NT2/D1 (cell line): ENCODE measurements around the gene FBXO30.

Experiments
- SUZ12 ChIP-seq: IDR thresholded peaks from 2 replicates; pipeline ENCODE4 v1.6.1; 2011; ENCODE audit not compliant: insufficient read length, insufficient read depth; ENCODE audit errors: extremely low read depth
- YY1 ChIP-seq: IDR thresholded peaks from 2 replicates; pipeline ENCODE4 v1.6.1; 2011; ENCODE audit not compliant: insufficient read length, insufficient read depth
- ZNF274 ChIP-seq: IDR thresholded peaks from 2 replicates; pipeline ENCODE4 v1.6.1; 2011; ENCODE audit warnings: mild to moderate bottlenecking, low read depth, low read length

- TF ChIP-seq ZNF274, result no peak
- no peak for TF ChIP-seq YY1
- TF ChIP-seq SUZ12, result no peak
Observed at GRCh38 chr6:145863988-145864616, 49.5 kb upstream of the FBXO30 start.
